T-helper 2 cell treated with Interferon-gamma antibody and Interleukin-4, amounts not matched to agents 5 μg/mL and 100 μg/mL, for 36 hours (primary cell): Measurements from ENCODE around the gene RTN4RL1.

Experiments used
- DNase-seq: peaks from one replicate; pipeline ENCODE4 v3.0.0; 2021; ENCODE audit warnings: low spot score
- H3K27ac Mint-ChIP-seq: one replicate; pipeline ENCODE4 v1.8.0; 2021; ENCODE audit warnings: mild to moderate bottlenecking, mixed read lengths
- H3K27me3 Mint-ChIP-seq: one replicate; pipeline ENCODE4 v1.8.0; 2021; ENCODE audit warnings: low read depth, mixed read lengths
- H3K36me3 Mint-ChIP-seq: one replicate; pipeline ENCODE4 v1.8.0; 2021; ENCODE audit warnings: low read depth, mixed read lengths
- H3K4me1 Mint-ChIP-seq: one replicate; pipeline ENCODE4 v1.8.0; 2021; ENCODE audit warnings: low read depth, mixed read lengths
- H3K4me3 Mint-ChIP-seq: one replicate; pipeline ENCODE4 v1.8.0; 2022; ENCODE audit warnings: mild to moderate bottlenecking, moderate library complexity, mixed read lengths
- H3K9me3 Mint-ChIP-seq: one replicate; pipeline ENCODE4 v1.8.0; 2021; ENCODE audit warnings: mixed read lengths

Gene RTN4RL1

GRCh38 chr17:1963250-1963649 is 61.9 kb downstream of the RTN4RL1 start:
- no peak overlapping the region for H3K27ac Mint-ChIP-seq
- no peaks in the 10 kb centered on the region for H3K36me3 Mint-ChIP-seq

GRCh38 chr17:1961189-1961588 is 63.9 kb downstream of the RTN4RL1 start:
- DNase-seq = no peak
- Mint-ChIP-seq H3K9me3 (no peaks in the 10 kb centered on the region), H3K4me3 (no peak overlapping the region), H3K36me3 (no peaks in the 10 kb centered on the region), H3K27ac (no peak overlapping the region), H3K27me3 (peaks cover 4% of the 10 kb centered on the region), H3K4me1 (no peaks in the 10 kb centered on the region)

More at GRCh38 chr17:1963250-1963649, 61.9 kb downstream of the RTN4RL1 start:
- no peak for DNase-seq
- Mint-ChIP-seq H3K9me3 (no peaks in the 10 kb centered on the region), H3K4me3 (no peak overlapping the region), H3K27me3 (peaks cover 7% of the 10 kb centered on the region), H3K4me1 (peaks cover 4% of the 10 kb centered on the region)

GRCh38 chr17:1960545-1960912 is 64.6 kb downstream of the RTN4RL1 start:
- no peak overlapping the region for H3K4me3 Mint-ChIP-seq
- H3K27ac Mint-ChIP-seq = no peak overlapping the region
- H3K9me3 Mint-ChIP-seq = no peaks in the 10 kb centered on the region
- DNase-seq = no peak
- H3K4me1 Mint-ChIP-seq = no peaks in the 10 kb centered on the region
- peaks cover 4% of the 10 kb centered on the region for H3K27me3 Mint-ChIP-seq
- H3K36me3 Mint-ChIP-seq = no peaks in the 10 kb centered on the region

- DNase-seq = no peak
- no peaks in the 10 kb centered on the region for H3K9me3 Mint-ChIP-seq
- H3K4me1 Mint-ChIP-seq = no peaks in the 10 kb centered on the region
- no peaks in the 10 kb centered on the region for H3K36me3 Mint-ChIP-seq
- H3K4me3 Mint-ChIP-seq = no peak overlapping the region
- H3K27ac Mint-ChIP-seq = no peak overlapping the region
- H3K27me3 Mint-ChIP-seq = peaks cover 4% of the 10 kb centered on the region
These were observed 65.1 kb downstream of the RTN4RL1 start for GRCh38 chr17:1959871-1960544.

- Mint-ChIP-seq H3K27ac (no peak overlapping the region), H3K4me1 (no peaks in the 10 kb centered on the region), H3K27me3 (no peaks in the 10 kb centered on the region), H3K9me3 (no peaks in the 10 kb centered on the region), H3K4me3 (no peak overlapping the region), H3K36me3 (no peaks in the 10 kb centered on the region)
- DNase-seq = no peak
These were observed 66.8 kb downstream of the RTN4RL1 start for GRCh38 chr17:1958134-1958881.

- DNase-seq = no peak
- Mint-ChIP-seq H3K4me3 (no peak overlapping the region), H3K36me3 (no peaks in the 10 kb centered on the region), H3K4me1 (no peaks in the 10 kb centered on the region), H3K9me3 (no peaks in the 10 kb centered on the region), H3K27ac (no peak overlapping the region), H3K27me3 (no peaks in the 10 kb centered on the region)
These were observed 68.1 kb downstream of the RTN4RL1 start for GRCh38 chr17:1957037-1957436.

GRCh38 chr17:1956134-1956533 is 69.0 kb downstream of the RTN4RL1 start:
- H3K9me3 Mint-ChIP-seq = no peaks in the 10 kb centered on the region
- no peak overlapping the region for H3K27ac Mint-ChIP-seq
- H3K36me3 Mint-ChIP-seq = no peaks in the 10 kb centered on the region
- DNase-seq = no peak
- H3K4me1 Mint-ChIP-seq = no peaks in the 10 kb centered on the region
- H3K27me3 Mint-ChIP-seq = no peaks in the 10 kb centered on the region
- H3K4me3 Mint-ChIP-seq = no peak overlapping the region

- H3K36me3 Mint-ChIP-seq = no peaks in the 10 kb centered on the region
- no peaks in the 10 kb centered on the region for H3K4me1 Mint-ChIP-seq
- DNase-seq = no peak
- no peak overlapping the region for H3K27ac Mint-ChIP-seq
- no peak overlapping the region for H3K4me3 Mint-ChIP-seq
- H3K9me3 Mint-ChIP-seq = no peaks in the 10 kb centered on the region
- no peaks in the 10 kb centered on the region for H3K27me3 Mint-ChIP-seq
These were observed 71.3 kb downstream of the RTN4RL1 start for GRCh38 chr17:1953831-1954230.

- Mint-ChIP-seq H3K4me3 (no peak overlapping the region), H3K27ac (no peak overlapping the region), H3K36me3 (no peaks in the 10 kb centered on the region), H3K4me1 (no peaks in the 10 kb centered on the region), H3K27me3 (no peaks in the 10 kb centered on the region), H3K9me3 (no peaks in the 10 kb centered on the region)
- no peak for DNase-seq
These were observed 73.2 kb downstream of the RTN4RL1 start for GRCh38 chr17:1951920-1952319.

GRCh38 chr17:1949754-1950153 is 75.4 kb downstream of the RTN4RL1 start:
- no peaks in the 10 kb centered on the region for H3K36me3 Mint-ChIP-seq
- H3K27ac Mint-ChIP-seq = no peak overlapping the region

GRCh38 chr17:1948517-1948825 is 76.7 kb downstream of the RTN4RL1 start:
- H3K36me3 Mint-ChIP-seq = no peaks in the 10 kb centered on the region
- H3K27me3 Mint-ChIP-seq = no peaks in the 10 kb centered on the region
- no peaks in the 10 kb centered on the region for H3K9me3 Mint-ChIP-seq
- DNase-seq = no peak
- H3K27ac Mint-ChIP-seq = no peak overlapping the region
- H3K4me1 Mint-ChIP-seq = no peaks in the 10 kb centered on the region
- no peak overlapping the region for H3K4me3 Mint-ChIP-seq

More at GRCh38 chr17:1949754-1950153, 75.4 kb downstream of the RTN4RL1 start:
- Mint-ChIP-seq H3K9me3 (no peaks in the 10 kb centered on the region), H3K4me3 (no peak overlapping the region), H3K4me1 (no peaks in the 10 kb centered on the region), H3K27me3 (no peaks in the 10 kb centered on the region)
- DNase-seq = no peak

GRCh38 chr17:1947743-1948516 is 77.2 kb downstream of the RTN4RL1 start:
- Mint-ChIP-seq H3K27me3 (no peaks in the 10 kb centered on the region), H3K27ac (no peak overlapping the region), H3K4me3 (no peak overlapping the region), H3K36me3 (no peaks in the 10 kb centered on the region), H3K4me1 (no peaks in the 10 kb centered on the region), H3K9me3 (no peaks in the 10 kb centered on the region)
- no peak for DNase-seq

GRCh38 chr17:1947229-1947742 is 77.8 kb downstream of the RTN4RL1 start:
- no peaks in the 10 kb centered on the region for H3K9me3 Mint-ChIP-seq
- H3K27me3 Mint-ChIP-seq = no peaks in the 10 kb centered on the region
- H3K27ac Mint-ChIP-seq = no peak overlapping the region
- H3K4me3 Mint-ChIP-seq = no peak overlapping the region
- no peaks in the 10 kb centered on the region for H3K36me3 Mint-ChIP-seq
- DNase-seq = no peak
- H3K4me1 Mint-ChIP-seq = no peaks in the 10 kb centered on the region
